NCI-H1930 (cell line): Measurements from ENCODE around the gene CHCHD4.
"Not testable (repeated sequence)": the region's sequence is repeated elsewhere in the genome, so short reads cannot be mapped to it uniquely, and the experiment has no call there.

ENCODE experiments used
- DNase-seq, 2 experiments: peaks; one replicate each; lab custom pipeline; 2025; lab: John Stamatoyannopoulos, UW

CHCHD4 gene

DNA sequence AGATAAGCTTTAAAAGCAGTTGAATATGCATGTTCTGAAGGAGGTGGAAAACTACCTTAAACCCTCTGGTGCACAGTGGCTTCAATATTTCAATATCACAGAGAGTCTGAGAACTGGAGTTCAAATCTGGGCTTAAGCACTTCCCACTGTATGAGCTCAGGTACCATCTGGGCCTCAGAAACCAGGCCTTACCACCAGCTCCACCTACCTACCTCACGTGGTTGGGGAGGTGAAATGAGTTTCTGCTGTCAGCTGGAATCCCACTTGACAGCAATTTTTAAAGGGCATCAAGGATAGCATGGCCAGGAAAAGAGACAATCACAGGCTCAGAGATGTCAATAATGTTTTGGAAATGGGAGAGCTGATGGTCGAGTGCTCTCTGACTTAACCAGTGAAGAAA, 5.0 kb downstream of the CHCHD4 start:
- no peak for DNase-seq

DNA sequence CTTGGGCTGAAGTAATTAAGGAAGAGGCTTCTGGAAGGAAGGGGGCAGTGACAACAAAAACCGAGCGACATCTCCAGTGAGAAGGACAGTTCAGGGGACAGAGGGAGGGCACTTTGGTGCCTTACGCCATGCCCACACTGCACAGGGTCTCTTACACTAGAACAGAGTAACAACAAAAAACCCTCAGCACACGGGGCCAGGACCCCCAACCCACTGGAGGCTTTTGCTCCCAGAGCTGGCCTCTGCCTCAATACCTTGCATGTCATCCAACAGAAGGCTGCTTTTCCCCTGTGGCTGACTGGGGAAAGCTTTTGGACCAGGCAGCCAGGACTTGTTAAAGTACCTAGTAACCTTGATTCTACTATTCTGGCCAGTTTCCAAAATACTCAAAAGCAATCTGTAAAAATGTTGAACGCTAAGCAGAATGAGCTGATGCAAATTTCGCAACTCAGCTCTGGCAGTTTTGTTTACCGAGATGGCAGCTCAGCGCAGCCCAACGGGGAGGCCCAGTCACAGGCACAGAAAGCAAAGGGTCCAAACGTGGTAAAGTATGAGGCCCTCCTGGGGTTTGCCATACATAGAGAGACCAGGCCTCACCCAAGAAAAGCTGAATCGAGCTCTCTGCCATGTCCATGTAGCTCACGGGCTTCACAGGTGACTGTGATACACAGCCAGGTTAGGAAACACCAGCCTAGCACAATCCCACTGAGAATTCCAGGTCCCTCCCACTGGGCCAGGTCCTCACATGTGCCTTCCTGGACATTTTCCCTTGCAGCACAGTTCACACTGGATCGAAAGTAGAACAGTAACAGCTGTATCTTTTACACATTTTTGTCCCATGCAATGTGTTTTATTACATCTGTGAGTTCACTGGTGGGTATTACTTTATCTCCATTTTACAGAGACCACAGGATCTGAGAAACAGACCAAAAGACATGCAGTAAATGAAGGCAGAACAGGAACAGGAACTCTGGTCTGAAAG, 6.0 kb downstream of the CHCHD4 start:
- no peak for DNase-seq

DNA sequence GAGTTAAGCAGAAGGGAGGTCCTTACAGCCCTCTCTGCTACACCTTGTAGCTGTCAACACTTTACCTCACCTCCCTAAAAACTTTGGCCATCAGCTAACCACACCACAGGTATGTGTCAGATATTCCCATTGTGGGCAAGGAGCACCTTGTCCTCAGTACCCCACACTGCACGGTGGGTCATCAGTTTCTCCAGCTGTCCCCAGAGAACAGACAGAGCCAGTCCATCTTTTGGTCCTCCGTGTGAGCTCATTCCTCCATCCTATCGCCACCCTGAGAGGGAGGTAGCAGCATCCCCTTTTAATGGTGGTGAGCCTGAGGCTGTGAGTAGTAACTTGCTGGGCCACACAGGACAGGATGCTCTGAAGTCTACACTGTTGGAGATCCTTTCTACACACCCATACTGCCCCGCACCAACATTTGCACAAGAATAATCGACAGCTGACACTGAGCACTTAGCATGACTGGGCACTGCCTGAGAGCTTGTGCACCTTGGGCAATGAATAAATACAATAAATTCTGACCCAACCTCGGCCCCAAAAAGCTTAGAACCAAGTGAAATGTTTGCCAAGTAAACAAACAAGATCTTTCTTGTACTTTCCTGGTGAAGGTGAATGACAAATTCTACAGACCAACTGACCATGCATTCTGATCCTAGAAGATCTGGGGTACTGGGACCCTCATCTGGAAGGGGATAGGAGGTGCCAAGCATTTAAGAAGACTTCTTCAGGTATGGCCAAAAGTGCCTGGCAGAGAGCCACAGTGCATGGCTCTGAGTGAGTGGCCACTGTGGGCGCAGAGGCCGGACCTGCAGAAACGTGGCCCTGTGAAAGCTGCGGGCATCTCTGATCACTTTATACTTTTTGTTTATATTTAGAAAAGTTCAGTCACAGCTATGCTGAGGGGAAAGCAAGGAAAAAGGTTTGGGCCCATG, 6.9 kb downstream of the CHCHD4 start:
- no peak for DNase-seq

DNA sequence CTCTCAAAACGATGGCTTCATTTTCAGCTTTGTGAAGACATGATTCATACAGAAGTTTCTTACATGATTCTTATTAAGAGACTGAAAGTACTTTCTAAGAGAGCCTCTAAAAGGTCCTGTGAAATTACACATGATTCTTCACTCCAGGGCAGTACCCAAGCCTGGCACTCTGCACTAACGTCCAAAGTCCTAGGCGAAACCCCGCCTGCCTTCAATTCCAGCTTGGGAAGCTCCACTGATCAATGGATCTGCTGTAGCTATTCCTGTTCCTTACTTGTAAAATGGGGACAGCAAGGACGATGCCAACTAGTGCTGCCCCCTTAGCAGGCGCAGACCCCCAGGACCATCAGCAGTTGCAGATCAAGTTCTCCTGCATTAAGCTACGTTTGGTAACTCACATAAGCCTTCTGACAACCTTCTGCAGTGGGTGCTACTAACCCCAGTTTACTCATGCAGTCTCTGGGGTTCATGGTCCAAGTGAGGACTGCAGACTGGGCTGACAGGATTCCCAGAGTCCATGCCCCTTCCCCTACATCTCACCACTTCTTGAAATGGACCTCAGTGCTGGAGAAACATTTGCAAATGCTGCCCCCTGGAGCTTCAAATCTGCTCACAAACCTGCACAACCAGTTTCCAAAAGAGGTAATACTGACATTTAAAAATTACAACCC, 10.6 kb downstream of the CHCHD4 start:
- peak in 1 of 2 experiments; percentile 5 for DNase-seq

DNA sequence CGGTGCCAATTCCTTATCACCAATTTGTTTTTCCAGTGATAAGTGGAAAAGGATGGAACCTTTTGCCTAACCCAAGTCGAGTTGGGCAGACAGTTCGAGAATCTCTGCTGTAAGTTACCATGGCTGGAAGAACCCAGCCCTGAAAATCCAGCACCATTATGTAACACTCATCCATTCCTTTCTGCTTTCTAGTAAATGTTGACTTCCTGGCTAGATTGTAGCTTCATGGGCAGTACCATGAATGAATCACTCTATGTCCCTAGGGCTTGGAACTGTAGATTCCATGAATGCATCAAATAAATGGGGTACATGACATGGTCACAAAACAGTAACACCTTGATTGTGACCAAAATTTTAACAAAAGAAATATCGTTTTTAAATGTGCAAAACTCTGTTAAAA, 14.0 kb downstream of the CHCHD4 start:
- DNase-seq, result no peak

DNA sequence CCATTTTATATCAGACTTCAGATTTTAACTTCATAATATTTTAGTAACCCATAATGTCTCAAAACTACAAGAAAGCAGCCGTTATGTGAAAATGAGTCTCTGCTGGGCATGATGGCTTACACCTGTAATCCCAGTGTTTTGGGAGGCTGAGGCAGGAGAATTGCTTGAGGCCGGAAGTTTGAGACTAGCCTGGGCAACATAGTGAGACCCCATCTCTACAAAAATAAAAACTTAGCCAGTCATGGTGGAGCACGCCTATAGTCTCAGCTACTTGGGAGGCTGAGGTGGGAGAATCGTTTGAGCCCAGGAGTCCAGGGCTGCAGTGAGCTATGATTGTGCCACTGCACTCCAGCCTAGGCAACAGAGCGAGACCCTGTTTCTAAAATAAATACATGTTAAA, 14.8 kb downstream of the CHCHD4 start:
- DNase-seq, result not testable (repeated sequence)

DNA sequence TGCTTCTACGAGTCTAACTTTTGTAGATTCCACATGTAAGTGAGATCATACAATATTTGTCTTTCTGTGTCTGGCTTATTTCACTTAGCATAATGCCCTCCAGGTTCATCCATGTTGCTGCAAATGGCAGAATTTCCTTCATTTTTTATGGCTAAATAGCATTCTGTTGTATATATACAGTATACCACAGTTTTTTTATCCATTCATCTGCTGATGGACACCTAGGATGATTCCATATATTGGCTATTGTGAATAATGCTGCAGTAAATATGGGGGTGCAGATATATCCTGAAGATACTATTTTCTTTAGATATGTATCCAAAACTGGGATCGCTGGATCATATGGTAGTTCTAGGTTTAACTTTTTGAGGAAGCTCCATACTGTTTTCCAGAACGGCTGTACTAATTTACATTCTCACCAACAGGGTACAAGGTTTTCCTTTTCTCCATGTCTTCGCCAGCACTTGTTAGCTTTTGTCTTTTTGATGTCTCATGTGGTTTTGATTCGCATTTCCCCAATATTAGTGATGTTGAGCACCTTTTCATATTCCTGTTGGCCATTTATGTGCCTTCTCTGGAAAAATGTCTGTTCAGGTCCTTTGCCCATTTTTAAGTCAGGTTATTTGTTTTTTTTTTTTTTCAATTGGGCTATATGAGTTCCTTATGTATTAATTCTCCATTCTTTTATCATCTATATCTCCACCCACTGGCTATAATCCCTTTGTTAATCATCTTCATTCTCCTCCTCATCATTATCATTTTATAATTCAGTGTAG, 26.9 kb downstream of the CHCHD4 start:
- no peak for DNase-seq

DNA sequence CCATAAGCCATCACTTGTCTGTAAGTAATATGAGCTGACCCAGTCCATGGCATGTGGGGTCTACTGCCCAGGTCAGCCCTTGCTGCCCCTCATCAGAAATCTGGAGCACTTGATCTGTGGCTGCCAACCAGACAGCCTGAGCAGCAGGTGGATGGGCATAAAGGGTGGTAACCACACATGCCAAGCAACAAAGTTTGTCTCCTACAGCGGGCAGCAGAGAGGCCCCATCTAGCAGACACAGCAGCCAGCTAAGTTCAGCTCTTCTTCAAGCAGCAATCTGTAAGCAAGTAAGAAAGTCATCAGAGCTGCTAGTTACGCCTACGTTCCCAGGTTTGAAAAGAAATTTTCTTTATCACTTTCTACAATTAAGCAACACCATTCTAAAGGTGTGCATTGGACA, 27.9 kb downstream of the CHCHD4 start:
- DNase-seq, result no peak

DNA sequence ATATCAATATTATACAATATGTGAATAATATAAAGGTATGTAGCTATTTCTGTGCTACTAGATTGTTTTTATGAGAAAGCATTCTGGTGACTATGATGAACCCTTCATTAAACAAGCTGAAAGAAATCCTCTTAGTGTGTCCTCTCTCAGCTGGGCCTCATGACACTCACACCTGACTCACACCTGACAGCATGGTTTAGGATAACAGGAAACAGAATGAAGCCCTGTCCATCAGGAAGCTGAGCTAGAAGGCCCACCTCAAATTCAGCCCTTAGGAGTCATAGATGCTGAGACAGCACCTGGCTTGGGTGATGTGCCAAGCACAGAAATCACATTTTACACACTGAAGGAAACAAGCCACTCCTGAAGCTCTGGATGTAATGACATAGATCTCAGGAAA, 30.8 kb downstream of the CHCHD4 start:
- no peak for DNase-seq

DNA sequence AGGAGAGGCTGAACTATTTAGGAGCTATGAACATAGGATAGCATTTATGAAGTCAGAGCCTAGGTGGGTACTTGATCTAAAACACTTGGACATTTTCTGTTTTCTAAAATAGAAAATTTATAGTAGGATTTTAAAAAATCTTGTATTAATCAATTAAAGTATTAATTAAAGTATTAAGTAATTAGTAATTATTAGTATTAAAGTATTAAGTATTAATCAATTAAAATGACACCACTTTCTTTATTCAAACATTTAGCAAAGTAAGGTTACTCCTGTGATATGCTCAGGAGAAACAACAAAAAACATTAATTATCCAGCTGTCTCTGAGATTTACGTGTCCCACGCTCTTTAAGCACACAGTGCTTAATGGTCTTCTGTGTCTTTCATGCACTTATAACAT, 32.2 kb downstream of the CHCHD4 start:
- DNase-seq, result no peak

DNA sequence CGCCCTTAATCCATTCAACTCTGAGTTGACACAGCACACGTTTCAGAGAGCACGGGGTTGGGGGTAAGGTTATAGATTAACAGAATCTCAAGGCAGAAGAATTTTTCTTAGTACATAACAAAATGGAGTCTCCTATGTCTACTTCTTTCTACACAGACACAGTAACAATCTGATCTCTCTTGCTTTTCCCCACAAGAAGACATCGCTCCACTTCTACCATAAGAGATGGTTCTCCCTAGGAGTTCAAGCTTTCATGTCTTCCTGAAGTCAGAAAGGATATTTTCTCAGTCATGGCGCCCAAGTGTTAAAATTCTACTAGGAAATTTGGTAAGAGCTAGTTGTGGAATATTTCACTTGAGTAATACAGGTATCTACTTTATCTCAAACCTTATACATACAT, 32.7 kb downstream of the CHCHD4 start:
- not testable (repeated sequence) for DNase-seq

DNA sequence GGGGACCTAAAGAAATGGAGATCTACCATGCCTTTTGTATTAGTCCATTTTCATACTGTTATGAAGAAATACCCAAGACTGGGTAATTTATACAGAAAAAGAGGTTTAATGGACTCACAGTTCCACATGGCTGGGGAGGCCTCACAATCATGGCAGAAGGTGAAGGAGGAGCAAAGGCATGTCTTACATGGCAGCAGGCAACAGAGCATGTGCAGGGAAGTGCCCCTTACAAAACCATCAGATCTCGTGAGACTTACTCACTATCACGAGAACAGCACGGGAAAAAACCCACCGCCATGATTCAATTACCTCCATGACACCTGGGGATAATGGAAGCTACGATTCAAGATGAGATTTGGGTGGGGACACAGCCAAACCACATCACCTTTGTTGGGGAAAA, 37.2 kb downstream of the CHCHD4 start:
- DNase-seq, result not testable (repeated sequence)

DNA sequence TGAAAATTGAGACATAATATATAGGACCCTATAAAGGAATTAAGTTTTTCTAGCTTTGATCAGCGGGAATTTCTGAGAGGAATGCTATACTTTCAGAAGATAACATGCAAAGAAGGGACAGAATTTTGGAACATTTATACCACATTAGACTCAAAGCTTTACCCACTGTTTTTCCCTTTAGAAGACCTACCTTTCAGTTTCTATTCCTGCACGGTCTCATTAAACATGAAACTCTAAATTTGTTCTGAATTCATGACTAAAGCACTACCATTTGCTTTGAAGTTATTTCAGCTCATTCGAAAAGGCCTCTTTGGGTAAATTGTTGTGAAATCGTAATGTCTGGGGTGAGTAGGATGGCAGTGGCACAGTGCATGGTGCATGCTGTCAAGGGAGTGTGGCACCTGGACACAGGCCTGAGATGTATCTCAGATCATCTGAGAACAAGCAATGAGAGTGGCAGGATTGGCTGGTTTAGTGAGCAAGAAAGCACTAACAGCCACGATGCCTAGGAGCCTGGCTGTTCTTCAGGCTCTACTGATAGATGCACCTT, 42.5 kb downstream of the CHCHD4 start:
- no peak for DNase-seq

DNA sequence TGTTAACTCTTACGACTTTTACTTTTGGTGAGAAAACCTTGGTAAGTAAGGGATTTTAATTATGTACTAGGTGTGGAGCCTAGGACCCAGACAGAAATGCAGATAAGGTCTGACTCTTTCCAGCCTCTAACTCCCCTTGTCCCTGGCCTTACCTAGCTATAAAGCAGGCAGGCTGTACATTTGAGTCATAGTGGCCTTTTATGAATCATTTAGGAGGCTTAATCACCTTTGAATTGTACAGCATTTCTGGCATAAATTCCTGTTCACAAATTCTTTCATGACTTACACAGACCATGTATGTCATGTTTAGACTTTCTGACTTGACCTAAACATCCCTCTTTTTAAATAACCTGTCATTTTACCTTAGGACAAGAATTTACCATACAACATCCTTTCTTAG, 47.4 kb downstream of the CHCHD4 start:
- no peak for DNase-seq

DNA sequence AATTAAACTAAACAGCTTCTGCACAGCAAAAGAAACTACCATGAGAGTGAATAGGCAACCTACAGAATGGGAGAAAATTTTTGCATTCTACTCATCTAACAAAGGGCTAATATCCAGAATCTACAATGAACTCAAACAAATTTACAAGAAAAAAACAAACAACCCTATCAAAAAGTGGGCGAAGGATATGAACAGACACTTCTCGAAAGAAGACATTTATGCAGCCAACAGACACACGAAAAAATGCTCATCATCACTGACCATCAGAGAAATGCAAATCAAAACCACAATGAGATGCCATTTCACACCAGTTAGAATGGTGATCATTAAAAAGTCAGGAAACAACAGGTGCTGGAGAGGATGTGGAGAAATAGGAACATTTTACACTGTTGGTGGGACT, 49.4 kb downstream of the CHCHD4 start:
- DNase-seq, result not testable (repeated sequence)

DNA sequence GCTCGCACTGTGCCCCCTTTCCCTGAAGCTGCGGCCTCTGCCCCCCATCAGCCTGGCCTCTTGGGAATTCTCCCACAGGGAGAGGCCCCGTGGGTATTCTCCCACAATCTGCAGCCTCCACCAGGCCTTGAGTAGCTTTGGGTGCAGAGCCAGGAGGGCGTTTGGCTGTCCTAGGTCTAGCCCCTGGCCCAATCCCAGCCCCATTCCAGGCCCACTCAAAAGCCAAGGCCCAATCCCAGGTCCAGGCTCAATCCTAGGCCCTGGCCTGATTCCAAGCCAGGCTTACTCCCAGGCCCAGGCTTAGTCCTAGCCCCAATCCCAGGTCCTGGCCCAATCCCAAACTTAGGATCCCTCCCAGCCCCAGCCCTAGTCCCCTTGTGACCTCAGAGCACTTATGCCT, 59.8 kb downstream of the CHCHD4 start:
- no peak for DNase-seq

DNA sequence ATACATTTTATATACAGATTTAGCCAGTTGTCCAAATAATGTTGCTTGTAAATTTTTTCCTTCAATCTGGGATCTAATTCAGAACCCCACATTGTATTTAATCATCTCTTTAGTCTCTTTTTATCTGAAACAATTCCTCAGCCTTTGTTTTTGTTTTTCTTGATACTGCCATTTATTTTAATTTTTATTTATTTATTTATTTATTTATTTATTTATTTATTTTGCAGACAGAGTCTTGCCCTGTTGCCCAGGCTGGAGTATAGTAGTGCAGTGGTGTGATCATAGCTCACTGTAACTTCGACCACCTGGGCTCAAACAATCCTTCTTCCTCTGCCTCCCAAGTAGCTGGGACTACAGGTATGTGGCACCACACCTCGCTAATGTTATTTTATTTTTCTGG, 61.5 kb downstream of the CHCHD4 start:
- no peak for DNase-seq
